ENCODE results near the gene MMS19. TPM values are rescaled to one million over a fixed set of nuclear protein-coding genes. Genes with fewer than 3 reads are reported as not detected.
A peak's percentile ranks its signal among the peaks of the same experiment; 100 is the strongest.
"Not testable (repeated sequence)": the region's sequence is repeated elsewhere in the genome, so short reads cannot be mapped to it uniquely, and the experiment has no call there.

Gene MMS19
- total RNA-seq, 1 donor from 2014 or later, result 95.5 TPM

DNA sequence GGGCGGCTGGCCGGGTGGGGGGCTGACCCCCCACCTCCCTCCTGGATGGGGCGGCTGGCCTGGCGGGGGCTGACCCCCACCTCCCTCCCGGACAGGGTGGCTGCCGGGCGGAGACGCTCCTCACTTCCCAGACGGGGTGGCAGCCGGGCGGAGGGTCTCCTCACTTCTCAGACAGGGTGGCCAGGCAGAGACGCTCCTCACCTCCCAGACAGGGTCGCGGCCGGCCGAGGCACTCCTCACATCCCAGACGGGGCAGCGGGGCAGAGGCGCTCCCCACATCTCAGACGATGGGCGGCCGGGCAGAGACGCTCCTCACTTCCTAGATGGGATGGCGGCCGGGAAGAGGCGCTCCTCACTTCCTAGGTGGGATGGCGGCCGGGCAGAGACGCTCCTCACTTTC lies 30.7 kb upstream of the MMS19 start:
- not testable (repeated sequence) for DNase-seq

DNA sequence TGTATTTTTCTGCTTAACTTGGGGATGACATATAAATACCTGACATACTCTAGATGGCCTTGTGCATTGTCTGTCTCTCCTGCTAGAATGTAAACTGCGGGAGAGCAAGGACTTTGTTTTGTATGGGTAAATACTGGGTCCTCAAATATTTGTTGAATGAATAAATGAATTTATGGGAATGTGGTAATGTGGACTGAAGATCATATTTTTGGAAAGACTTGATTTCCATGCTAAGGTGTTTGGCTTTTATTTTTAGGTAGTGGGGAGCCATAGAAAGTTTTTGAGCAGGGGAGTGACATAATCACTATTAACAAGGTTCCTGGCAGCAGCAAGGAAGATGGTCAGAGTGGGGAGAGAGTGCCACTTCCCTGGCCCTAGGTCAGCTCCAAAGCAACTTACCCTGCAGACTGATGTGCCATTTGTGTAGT lies 27.5 kb upstream of the MMS19 start:
- no peak for DNase-seq

DNA sequence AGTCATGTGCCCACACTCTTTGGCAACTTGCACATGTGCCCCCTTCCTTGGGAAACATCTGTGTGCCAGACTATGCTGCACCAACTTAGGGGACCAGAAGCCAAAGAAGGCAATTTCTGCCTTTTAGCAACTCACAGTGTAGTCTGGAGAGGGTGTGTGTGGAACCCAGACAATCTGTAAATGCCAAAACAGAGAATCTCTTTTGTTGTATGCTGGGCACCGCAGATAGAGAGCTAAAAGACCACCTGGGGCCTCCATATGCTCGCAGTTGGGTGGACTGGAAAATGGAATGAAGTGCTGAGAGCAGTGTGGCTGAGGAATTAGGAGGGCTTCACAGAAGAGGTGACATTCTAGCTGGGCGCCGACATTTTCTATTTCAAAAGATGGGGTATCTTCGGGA lies 26.9 kb upstream of the MMS19 start:
- no peak for DNase-seq

DNA sequence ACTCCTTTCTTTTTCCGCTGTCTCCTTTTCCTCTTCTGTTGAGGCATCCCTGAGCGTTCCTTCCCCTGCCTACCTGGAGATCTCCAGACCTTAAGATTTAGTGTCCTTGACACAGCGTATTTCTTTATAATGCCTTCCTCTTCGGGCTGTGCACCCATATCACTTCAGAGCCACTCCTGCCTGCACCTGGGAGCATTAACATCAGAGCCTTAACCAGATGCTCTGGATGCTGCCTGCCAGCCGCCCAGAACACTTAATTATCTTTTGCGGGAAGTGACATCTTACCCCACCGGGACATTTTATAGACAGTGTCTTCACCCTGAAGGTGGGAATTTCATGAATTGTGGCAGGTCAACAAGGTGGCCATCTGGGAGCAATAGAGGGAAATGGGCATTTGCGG lies 24.7 kb upstream of the MMS19 start:
- DNase-seq, result no peak

DNA sequence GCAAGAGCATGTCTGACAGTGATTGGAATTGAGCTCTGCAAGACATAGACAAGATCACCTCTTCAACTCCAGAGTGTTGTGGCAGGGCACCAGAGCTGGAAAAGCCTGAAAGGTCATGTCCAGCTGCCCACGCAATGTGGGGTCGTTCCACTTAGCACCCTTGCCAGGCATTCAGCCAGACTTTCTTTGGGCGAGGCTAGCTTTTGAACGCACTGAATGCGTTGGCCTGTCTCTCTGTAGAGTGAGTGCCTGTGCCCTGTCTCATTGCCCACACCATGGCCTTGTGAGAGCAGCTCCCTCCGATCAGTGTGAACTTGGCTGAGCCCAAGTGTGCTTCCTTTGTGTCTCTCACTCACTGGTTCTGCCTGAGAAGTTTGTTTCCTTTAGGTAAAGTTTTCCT lies 23.8 kb upstream of the MMS19 start:
- DNase-seq, result no peak

DNA sequence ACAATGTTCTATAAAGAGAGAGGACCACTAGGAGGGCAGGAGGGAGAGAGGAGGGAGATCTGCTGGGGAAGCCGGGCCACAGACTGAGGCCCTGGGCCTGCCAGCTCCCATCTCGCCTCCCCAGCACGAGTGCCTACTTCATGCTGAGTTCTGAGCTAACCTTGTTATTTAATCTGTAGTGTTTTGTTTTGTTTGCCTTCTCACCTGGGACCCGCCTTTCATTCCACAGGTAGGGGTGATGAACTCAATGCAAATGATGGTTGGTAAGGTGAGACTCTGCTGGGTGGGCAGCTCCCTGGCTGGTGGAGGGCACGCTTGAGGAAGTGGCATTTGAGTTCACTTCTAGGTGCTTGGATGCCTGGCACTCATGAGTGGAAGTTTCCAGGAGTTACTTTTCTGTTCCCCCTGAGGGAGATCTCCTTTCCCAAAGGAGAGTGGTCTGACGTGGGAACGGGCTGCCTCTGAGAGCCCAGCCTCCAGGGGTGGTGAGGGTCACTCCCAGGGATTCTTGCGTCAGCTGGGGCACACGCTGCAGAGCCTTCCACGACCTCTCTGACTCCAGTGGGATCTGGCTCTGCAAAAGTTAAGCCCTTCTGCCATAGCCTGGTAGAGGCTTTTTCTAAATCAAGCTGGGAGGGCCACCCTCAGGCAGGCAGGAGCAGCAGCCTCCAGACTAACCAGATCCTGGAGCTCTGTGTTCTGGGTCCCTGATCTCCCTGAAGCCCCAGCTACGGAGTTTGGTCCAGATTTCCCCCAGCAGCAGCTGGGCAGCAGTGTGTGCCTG lies 22.9 kb upstream of the MMS19 start:
- no peak for DNase-seq

DNA sequence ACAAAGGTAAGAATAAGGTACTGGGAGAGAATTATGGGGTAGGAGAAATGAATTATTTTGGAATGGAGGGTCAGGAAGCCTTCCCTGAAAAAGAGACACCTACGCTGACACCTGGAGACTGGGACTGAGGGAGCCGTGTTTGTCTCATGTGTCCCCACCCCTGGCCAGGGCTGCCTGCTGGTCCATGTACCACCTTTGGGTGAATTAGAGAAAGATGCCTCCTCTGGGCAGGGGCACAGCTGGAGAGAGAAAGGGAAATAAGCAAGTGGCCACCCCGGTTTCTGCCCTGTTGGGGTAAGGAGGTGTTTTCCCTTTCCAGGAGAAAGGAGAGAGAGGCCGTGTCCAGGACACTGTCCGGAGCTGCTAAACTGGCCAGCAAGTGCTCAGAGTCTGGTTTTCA lies 22.3 kb upstream of the MMS19 start:
- no peak for DNase-seq

DNA sequence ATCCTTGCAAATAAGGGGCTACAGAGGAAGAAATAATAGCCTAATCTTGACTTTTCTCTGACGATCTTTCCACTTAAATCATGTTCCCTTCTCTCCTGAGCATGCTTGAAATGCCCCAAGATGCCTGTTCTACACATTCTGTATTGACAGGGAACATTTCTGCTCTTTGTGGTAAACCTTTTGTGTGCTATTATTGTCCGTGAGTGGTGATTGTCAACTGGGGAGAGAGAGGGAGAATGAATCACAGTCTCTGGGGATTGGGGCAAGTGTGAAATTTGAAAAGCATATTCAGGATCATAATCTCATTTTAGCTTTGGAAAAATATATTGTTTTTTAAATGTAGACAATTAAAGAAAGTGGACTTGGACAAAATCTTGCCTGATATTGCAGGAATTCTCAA lies 21.1 kb upstream of the MMS19 start:
- peak; percentile 47 for DNase-seq

DNA sequence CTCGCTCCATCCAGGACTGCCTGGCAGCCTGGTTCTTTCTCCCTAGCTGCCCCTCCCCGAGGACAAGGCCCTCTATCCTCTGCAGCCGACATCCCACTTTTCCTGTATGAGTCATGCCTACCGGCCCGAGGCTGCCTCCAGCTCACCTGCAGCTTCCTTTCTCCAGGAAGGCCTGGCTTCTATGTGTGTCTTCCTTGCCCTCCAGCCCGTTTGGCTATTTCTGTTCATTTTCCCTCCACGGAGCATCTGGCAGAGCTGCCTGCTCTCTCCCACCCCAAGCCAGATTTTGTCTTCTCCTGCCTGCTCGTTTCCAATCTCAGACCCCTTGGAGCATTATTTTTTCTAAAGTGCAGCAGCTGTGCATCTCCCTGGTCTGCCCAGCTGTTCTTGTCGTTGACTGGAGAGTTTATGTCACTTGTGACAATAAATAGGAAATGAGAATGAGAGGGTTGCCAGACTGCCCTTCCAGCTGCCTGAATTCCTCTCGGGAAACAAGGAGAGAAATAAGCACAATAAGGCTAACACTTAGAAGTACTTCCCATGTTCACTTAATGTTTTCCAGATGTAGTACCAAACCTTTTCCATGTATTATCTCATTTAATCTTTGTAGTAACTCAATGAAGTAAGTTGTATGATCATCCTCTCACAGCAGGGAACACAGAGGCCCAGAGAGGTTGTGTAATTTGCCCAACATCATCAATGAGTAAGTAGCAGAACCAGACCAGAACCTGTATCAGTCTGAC lies 20.2 kb upstream of the MMS19 start:
- DNase-seq, result peak; percentile 71

DNA sequence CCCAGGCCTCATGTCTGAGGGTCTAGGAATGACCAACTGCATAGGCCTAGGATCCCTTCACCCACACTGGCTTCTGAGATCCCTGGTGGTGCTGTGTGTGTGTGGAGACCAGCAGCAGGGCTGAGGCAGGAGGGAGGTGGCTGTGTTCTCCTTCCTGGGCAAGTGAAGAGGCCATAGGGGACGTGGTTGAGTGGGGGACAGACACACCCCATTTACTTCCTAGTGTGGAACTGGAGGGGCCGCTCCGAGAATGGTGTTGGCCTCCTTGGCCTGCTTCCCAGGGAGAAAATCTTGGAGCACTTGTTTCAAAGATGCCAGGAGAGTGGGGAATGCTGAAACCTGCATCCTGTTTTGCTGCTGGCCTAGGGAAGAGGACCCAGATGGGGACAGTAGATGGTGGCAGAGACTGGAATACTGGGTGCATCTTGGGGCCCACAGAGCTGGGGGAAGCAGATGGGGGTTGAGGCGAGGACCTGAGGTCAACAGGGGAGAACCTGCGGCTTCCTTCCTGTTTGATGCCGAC lies 19.6 kb upstream of the MMS19 start:
- peak; percentile 67 for DNase-seq

DNA sequence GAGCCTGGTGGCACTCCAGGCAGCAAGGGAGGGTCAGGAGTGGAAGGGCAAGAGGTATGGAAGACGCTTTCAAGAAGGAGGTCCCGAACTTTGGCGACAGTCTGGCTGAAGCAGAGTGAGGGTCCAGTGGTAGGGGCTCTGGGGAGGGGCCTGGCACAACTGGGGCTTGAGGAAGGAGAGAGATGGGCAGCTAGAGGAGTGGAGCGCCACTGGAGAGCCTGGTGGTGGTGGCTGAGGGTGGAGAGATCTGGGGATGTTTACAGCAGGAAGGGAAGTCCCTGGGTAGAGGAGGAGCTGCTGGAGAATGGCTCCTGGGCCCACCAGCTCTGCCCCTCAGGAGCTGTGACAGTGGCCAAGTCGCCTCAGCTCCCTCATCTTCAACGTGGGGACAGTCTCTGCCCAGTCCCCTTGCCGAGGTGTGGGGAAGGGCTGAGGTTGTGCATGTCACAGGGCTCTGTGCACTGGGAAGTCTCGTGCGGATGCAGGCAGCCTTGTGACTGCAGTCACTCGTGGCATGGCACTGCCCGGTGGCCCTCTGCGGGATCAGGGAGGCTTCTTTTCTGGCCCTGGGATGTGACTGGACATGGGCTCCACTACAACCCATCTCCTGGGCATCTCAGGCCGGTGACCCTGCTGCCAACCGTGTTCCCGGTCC lies 19.0 kb upstream of the MMS19 start:
- no peak for DNase-seq

DNA sequence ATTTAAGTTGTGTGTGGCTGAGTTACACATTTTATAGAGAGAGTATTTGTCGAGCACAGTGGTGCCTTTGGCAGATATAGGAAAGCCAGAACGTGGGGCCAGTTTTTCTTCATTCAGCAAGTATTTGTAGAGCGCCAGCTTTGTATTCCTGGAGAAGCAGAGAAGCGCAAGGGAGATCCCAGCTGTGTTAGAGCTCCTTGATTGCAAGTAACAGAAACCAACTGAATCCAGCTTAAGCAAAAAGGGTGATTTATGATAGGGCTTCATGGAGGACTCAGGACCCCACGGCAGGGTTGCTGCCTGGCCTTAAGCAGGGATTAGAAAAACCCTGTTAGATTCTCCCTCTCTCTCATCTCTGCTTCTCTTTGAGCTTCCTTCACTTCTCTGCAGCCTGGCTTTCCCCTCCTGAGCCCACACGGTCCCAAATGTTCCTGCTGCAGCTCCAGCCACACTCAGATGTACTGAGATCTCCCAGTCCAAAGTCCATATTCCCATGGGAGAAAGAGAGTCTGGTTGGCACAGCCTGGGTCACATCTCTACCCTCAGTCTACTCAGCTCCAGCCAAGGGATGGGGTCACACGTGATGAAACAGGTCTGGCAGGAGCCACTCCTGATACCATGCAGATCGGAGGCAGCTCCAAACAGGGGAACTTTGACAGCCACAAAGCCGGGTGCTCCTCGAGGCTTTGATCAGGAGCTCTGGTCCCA lies 17.2 kb upstream of the MMS19 start:
- no peak for DNase-seq

DNA sequence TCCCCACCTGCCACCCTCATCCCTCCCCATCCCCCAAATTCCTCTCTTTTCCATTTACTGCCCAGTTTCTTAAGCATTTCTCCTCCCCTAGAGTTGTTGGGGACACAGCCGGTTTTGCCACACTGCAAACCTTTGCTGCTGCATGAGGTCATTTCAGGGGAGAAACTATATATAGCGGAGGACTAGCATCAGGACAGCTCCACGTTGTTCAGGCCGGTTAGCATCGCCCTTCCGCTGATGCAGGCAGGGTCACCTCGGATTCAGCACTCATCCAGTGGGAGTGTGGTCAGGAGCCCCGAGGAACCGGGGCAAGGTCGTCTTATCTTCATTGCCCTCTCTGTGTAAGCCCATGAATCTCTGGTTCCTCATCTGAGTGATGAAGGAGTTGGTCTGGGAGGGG lies 16.1 kb upstream of the MMS19 start:
- DNase-seq, result no peak

DNA sequence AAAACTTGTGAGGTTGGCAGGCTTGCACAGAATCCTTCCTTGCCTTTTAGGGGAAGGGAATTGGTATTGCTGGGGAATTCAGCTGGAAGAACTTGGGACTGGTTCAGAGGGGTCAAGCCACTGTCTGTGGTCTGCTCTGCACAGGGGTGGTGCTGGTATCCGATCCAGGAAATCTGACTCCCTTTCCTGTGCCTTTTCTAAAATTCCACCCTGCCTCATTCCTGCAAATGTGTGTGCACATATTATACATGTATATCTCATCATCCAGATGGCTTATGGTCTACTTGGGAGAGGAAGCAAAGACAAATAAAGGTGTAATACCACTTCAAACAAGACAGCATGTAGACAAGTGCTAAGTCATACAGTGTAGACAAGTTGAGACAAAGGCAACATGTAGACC lies 14.8 kb upstream of the MMS19 start:
- DNase-seq, result no peak

DNA sequence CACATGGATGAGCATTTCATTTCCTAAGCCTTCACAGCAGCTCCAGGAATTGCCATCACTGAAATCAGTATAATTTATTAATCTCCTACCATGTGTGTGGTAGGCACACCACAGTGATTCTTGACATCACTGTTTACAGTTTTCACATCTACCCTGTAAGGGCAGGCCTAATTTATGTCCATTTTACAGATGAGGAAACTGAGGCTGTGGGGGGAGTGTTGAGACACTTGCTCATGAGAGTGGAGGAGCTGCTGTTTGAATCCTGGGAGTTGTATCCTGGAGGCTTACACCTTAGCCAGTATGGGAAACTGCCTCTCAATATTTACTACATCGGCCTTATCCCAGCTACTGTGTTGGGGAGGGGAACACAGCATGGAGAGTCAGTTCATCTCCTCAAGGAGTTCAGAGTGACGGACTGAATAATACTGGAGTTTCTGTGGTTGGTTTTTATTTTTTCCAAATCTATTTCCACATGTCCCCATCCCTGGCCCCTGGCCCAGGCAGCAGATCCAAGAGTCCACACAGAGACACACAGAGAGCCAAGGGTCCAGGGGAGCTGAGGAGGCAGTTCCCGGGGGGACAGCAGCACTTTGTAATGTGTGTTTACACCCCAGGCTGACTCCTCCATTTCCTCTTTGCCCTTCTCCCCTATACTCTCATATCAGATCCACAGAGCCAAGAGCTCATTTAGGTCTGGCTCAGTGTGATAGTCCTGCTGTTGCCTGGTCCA lies 13.7 kb upstream of the MMS19 start:
- DNase-seq, result no peak

DNA sequence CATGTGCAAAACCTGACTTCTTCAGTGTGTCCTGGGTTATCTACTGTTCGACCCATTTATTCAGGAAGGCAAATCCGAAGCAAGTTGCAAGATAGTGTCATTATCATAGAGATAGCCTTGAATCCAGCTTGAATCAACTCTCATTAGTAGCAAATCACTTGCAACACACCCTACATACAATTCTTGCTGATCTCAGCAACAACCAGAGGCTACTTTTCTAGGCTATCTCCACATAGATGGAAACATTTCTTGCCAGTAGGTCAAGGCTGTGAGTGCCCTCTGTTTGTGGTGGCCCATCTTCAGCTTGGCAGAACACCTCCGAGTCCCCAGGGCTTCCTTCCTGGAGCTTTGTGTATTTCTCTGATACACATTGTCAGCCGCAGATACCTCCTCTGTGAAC lies 12.5 kb upstream of the MMS19 start:
- no peak for DNase-seq

DNA sequence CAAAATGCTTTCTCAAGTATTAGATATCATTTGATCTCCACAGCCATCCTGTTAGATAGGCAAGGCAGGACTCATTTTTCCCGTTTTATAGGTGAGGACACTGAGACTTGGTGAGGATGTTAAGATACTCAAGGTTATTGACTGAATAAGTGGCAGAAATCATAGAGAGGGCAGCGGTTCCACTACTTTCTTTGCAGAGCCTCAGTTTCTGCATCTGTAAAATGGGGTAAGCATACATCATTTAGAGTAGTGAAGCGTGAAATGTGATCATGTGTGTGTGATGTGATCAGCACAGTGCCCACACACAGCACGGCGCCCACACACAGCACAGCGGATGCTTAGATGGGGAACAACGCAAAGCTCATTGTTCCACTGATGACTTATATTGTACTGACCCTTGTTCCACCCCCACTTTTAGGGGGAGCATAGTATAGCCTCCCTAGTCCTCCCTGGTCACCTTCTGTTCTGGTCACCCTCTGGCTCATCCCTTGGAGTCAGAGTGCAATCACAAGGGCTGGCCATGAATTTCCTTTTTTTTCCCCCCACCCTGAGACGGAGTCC lies 11.0 kb upstream of the MMS19 start:
- DNase-seq, result no peak

DNA sequence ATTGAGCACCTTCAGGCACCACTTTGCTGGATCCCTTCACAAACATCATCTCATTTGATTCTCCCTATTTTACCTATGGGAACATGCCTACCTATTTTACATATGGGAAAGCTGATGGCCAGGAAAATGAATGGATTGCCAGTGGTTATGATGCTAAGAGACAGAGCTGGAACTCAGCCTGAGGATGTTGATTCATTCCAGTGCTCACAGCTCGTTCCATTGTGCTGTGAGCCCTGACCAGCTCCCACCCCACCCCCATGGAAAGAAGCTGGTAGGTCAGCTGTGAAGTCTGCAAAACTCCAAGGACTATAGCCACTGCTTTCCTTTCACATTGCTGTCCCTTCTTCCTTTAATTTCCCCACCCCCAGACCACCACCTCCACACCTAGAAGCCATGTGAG lies 10.1 kb upstream of the MMS19 start:
- peak; percentile 84 for DNase-seq

DNA sequence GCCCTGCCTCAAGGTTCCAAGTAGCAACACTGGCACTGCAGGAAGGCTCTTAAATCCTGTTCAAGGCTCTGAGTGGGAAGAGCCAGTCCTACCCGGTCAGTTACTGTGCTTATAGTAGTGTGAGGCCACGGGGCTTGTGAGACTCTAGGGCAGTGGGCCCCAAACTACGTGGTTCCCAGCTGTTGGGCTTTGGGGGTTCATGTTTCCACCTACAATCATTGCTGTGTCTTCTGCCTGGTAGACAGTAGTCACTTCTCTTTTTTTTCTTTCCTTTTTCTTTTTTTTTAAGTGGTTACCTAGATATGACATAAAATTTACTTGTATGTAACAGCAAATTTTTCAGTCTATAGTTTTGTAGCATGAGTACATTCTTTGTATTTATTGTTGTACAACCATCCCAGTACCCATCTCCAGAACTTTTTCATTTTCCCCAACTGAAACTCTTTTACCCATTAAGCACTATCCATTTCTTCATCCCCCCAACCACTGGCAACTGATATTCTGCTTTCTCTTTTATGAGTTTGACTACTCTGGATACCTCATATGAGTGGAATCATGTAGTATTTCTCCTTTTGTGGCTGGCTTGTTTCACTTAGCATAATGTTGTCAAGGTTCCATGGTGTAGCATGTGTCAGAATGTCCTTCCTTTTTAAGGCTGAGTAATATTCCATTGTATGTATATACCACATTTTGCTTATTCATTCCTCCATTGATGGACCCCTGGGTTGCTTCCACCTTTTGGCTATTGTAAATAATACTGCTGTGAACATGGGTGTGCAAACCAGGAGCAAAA lies 8.2 kb upstream of the MMS19 start:
- DNase-seq, result no peak

DNA sequence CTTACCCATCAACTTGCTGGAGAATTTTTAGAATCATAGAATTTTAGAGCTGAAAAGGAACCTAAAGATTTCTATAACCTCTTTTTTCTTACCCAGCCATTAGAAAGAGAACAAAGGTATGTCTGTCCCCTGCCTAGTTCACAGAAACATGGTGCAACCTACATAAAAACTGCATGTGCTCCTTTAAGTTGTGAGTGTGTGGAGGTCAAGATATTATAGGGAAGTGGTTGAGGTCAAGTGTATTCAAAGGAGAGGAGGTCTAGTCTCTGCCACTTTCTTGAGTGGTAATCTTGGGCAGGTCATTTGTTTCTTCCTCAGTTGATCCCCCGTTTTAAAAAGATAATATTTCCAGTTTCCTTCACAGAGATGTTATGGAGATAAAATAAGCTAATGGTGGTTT lies 6.9 kb upstream of the MMS19 start:
- no peak for DNase-seq

DNA sequence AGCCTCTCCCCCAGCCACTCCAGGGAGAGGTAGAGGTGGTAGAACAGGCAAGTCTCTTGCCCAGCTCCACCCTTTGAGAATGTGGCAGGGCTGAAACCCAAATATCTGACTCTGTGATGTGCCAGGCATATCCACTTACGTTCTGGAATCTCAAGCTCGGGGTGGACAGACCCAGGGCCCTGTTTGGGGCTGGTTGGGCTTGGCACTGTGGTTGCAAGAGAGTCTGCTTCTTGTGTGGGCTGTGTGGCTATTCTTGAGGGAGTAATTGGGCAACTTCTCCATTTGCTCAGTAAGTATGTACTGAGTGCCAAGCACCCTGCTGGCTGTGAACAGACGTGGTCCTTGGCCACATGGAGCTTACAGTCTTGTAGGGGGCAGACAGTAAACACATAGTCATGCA lies 5.2 kb upstream of the MMS19 start:
- no peak for DNase-seq

Data from dermis blood vessel endothelial cell (primary cell).